Caco-2 (cell line): ENCODE results near the gene EIF4E1B. TPM values are rescaled to one million over a fixed set of nuclear protein-coding genes. Genes with fewer than 3 reads are reported as not detected.

Experiments used
- BruUV-seq: library from RNA; stranded (reverse); fragments of 400-500 nt; replicated peaks from 2 replicates; lab custom pipeline; 2021; lab: Mats Ljungman, UMichigan
- CTCF ChIA-PET: fragments of 300-600 bp; sonication (Branson Sonifier 250); formaldehyde crosslinking; loops from one replicate; lab custom pipeline; 2022; ENCODE audit warnings: antibody characterized with exemption; lab: Charles Lee
- POLR2A ChIA-PET: fragments of 300-600 bp; sonication (Branson Sonifier 250); formaldehyde crosslinking; loops from one replicate; lab custom pipeline; 2022; ENCODE audit warnings: antibody characterized with exemption; lab: Charles Lee
- DNase-seq, 2 experiments: peaks; one replicate each; pipeline versions ENCODE4 v3.0.0 to v3.0.0-alpha.2; 2020 to 2022
- H3K27me3 ChIP-seq: replicated peaks from 2 replicates; pipeline ENCODE4 v1.6.0; 2011; ENCODE audit warnings: low read length; ENCODE audit not compliant: control insufficient read depth, insufficient read depth
- H3K36me3 ChIP-seq: 2 replicates; pipeline ENCODE4 v1.5.1; 2011; ENCODE audit warnings: low read length; ENCODE audit not compliant: control insufficient read depth, insufficient read depth
- H3K4me1 ChIP-seq: fragments of 250-450 bp; sonication (Bioruptor Pico); 2 replicates; pipeline ENCODE4 v1.5.1; 2020; ENCODE audit warnings: mild to moderate bottlenecking
- H3K4me3 ChIP-seq: 2 replicates; pipeline ENCODE4 v1.5.1; 2011; ENCODE audit warnings: low read depth, mild to moderate bottlenecking, control low read depth, low read length
- H3K9me3 ChIP-seq: fragments of 250-450 bp; sonication (Bioruptor Pico); 2 replicates; pipeline ENCODE4 v1.5.1; 2020; ENCODE audit warnings: mild to moderate bottlenecking, moderate library complexity
- H3K27ac Mint-ChIP-seq: one replicate; pipeline ENCODE4 v1.8.0; 2022; ENCODE audit warnings: mixed read lengths; ENCODE audit not compliant: unreplicated experiment
- H3K27me3 Mint-ChIP-seq: one replicate; pipeline ENCODE4 v1.8.0; 2022; ENCODE audit warnings: mixed read lengths; ENCODE audit not compliant: insufficient read depth, unreplicated experiment
- H3K36me3 Mint-ChIP-seq: one replicate; pipeline ENCODE4 v1.8.0; 2022; ENCODE audit warnings: mild to moderate bottlenecking, mixed read lengths; ENCODE audit not compliant: insufficient read depth, unreplicated experiment
- H3K4me1 Mint-ChIP-seq: one replicate; pipeline ENCODE4 v1.8.0; 2022; ENCODE audit warnings: low read depth, mixed read lengths; ENCODE audit not compliant: unreplicated experiment
- H3K4me3 Mint-ChIP-seq: one replicate; pipeline ENCODE4 v1.8.0; 2022; ENCODE audit warnings: mild to moderate bottlenecking, moderate library complexity, mixed read lengths; ENCODE audit not compliant: unreplicated experiment
- H3K9me3 Mint-ChIP-seq: one replicate; pipeline ENCODE4 v1.8.0; 2022; ENCODE audit warnings: mixed read lengths; ENCODE audit not compliant: unreplicated experiment
- intact Hi-C: fragments of 100-400 bp; cut with micrococcal nuclease; formaldehyde crosslinking; loops from one replicate; pipeline ENCODE4 v1.10.0; 2022; ENCODE audit not compliant: unreplicated experiment
- total RNA-seq: library from RNA; stranded (reverse); gene quantifications from 2 replicates; pipeline ENCODE4 v1.2.3, GENCODE V29; 2022
- TF ChIP-seq, protein P1 (sequence below), 2 experiments: fragments of 200-600 bp in 1 of 2; IDR thresholded peaks; 1 replicate in 1 of 2; 2 replicates in 1 of 2; pipeline versions ENCODE4 v1.5.1 to v1.8.0; 2011 to 2022; ENCODE audit warnings: antibody characterized with exemption in 1 of 2, control low read depth in 1 of 2, inconsistent platforms in 1 of 2, low read depth in 1 of 2, low read length in 1 of 2, mild to moderate bottlenecking in 1 of 2, moderate library complexity in 1 of 2; ENCODE audit not compliant: insufficient read depth in 1 of 2, severe bottlenecking in 1 of 2, unreplicated experiment in 1 of 2

The EIF4E1B gene
- total RNA-seq, 1 experiment from 2014 or later = not detected

DNA sequence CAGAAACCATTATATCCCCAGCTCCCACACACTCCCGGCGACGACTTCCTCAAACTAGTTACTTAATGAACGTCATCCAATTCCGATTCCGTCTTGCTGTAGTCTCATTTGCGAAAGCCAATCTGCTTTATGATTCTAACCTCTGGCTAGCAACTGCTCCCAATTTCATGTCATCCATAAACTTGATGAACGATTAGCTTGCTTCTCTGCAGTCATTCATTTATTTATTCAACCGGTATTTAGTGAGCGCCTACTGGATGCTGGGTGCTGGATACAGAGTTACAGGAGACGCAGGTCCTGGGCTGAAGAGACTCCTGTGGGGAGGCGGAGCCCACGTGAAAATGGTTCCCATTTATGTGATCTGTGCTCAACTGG is 63.0 kb downstream of the EIF4E1B start:
- CTCF ChIA-PET = interaction anchor here (0.7 to 1.8 kb wide), 3 partner anchors 33 to 151 kb away, joined by 5 to 8 read pairs (median 6); no protein-coding TSS in a partner anchor
- Mint-ChIP-seq H3K27ac (no peak overlapping the region), H3K9me3 (no peaks in the 10 kb centered on the region), H3K36me3 (peaks cover 4% of the 10 kb centered on the region), H3K4me1 (peaks cover 17% of the 10 kb centered on the region), H3K27me3 (peaks cover 14% of the 10 kb centered on the region), H3K4me3 (peak overlapping the region; percentile 34)
- no peaks in the 10 kb centered on the region for H3K9me3 ChIP-seq
- TF ChIP-seq, protein P1, sequence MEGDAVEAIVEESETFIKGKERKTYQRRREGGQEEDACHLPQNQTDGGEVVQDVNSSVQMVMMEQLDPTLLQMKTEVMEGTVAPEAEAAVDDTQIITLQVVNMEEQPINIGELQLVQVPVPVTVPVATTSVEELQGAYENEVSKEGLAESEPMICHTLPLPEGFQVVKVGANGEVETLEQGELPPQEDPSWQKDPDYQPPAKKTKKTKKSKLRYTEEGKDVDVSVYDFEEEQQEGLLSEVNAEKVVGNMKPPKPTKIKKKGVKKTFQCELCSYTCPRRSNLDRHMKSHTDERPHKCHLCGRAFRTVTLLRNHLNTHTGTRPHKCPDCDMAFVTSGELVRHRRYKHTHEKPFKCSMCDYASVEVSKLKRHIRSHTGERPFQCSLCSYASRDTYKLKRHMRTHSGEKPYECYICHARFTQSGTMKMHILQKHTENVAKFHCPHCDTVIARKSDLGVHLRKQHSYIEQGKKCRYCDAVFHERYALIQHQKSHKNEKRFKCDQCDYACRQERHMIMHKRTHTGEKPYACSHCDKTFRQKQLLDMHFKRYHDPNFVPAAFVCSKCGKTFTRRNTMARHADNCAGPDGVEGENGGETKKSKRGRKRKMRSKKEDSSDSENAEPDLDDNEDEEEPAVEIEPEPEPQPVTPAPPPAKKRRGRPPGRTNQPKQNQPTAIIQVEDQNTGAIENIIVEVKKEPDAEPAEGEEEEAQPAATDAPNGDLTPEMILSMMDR (IDR thresholded peaks at IDR 0.05; ENCODE audit: insufficient read depth in 1 of 2, low read depth in 1 of 2, low read length in 1 of 2, severe bottlenecking in 1 of 2, unreplicated experiment in 1 of 2) = no peak
- H3K27me3 ChIP-seq = no peaks in the 10 kb centered on the region
- no peak overlapping the region for H3K4me3 ChIP-seq
- BruUV-seq = no TSS peak
- intact Hi-C loops = no loop called here
- no peak for DNase-seq
- 0 out of 2 replicates have a peak, but pooled peaks cover 7% of the 10 kb centered on the region for H3K4me1 ChIP-seq
- no peaks in the 10 kb centered on the region for H3K36me3 ChIP-seq
- POLR2A ChIA-PET = no interaction called here

DNA sequence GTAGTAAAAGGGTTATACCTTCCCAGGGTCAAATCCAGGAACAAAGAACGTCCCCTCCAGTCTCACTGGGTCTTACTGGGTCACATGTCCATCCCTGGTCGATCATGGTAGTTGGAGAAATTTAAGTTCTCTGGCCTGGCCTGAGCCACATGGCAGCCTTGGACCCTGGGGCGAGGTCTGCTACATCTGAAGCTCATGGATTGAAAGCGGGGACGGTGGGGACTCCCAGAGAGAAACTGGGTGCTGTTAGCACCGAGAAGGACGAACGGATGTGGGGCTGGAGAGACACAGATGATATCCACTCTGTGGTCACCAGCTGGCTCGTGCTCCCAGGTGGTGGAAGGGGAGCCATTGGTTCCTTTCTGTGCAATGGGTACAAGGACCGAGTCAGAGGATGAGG is 63.7 kb downstream of the EIF4E1B start:
- 0 out of 2 replicates have a peak, but pooled peaks cover 7% of the 10 kb centered on the region for H3K4me1 ChIP-seq
- ChIA-PET CTCF (interaction anchor here (1.8 kb wide), 1 partner anchor 33 kb away, joined by 8 read pairs; no protein-coding TSS in a partner anchor), POLR2A (no interaction called here)
- H3K27me3 Mint-ChIP-seq = peaks cover 14% of the 10 kb centered on the region
- TF ChIP-seq, protein P1 (IDR thresholded peaks at IDR 0.05; ENCODE audit: insufficient read depth in 1 of 2, low read depth in 1 of 2, low read length in 1 of 2, severe bottlenecking in 1 of 2, unreplicated experiment in 1 of 2) = no peak
- no peak overlapping the region for H3K27ac Mint-ChIP-seq
- no peak overlapping the region for H3K4me3 Mint-ChIP-seq
- H3K4me3 ChIP-seq = no peak overlapping the region
- no peak for DNase-seq
- no TSS peak for BruUV-seq
- no peaks in the 10 kb centered on the region for H3K9me3 Mint-ChIP-seq
- no peaks in the 10 kb centered on the region for H3K9me3 ChIP-seq
- no peaks in the 10 kb centered on the region for H3K36me3 ChIP-seq
- H3K36me3 Mint-ChIP-seq = peaks cover 4% of the 10 kb centered on the region
- H3K4me1 Mint-ChIP-seq = peaks cover 17% of the 10 kb centered on the region
- no peaks in the 10 kb centered on the region for H3K27me3 ChIP-seq
- intact Hi-C loops = no loop called here

DNA sequence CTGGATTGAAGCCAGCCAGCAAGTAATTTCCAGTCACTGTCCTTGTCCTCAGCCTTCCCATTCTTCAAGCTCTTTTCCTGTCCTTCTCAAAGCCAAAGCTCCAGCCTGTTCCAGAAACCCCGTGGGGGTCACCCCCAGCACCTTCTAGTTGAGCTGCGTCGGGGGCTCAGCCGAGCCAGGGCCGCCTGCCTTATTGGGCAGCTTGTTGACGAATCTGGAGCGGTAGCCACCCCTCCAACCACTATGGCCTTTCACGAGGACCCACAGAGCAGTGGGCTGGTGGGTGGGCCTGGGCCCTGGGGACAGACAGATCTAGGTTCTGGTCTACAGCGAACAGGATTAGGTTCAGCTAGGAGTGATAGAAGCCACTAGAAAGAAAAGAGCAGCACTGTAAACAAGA is 64.2 kb downstream of the EIF4E1B start:
- Mint-ChIP-seq H3K4me3 (no peak overlapping the region), H3K36me3 (peaks cover 4% of the 10 kb centered on the region), H3K27me3 (peaks cover 14% of the 10 kb centered on the region), H3K27ac (no peak overlapping the region), H3K9me3 (no peaks in the 10 kb centered on the region), H3K4me1 (peaks cover 17% of the 10 kb centered on the region)
- H3K36me3 ChIP-seq = no peaks in the 10 kb centered on the region
- DNase-seq = no peak
- H3K9me3 ChIP-seq = no peaks in the 10 kb centered on the region
- intact Hi-C loops = no loop called here
- H3K27me3 ChIP-seq = no peaks in the 10 kb centered on the region
- H3K4me1 ChIP-seq = 0 out of 2 replicates have a peak, but pooled peaks cover 7% of the 10 kb centered on the region
- CTCF ChIA-PET = interaction anchor here (1.0 kb wide), 1 partner anchor 34 kb away, joined by 3 read pairs; no protein-coding TSS in a partner anchor
- TF ChIP-seq, protein P1 (IDR thresholded peaks at IDR 0.05; ENCODE audit: insufficient read depth in 1 of 2, low read depth in 1 of 2, low read length in 1 of 2, severe bottlenecking in 1 of 2, unreplicated experiment in 1 of 2) = no peak
- POLR2A ChIA-PET = no interaction called here
- BruUV-seq = no TSS peak
- no peak overlapping the region for H3K4me3 ChIP-seq
